K562 (cell line): ENCODE measurements around the gene AMN1. TPM values are rescaled to one million over a fixed set of nuclear protein-coding genes. Genes with fewer than 3 reads are reported as not detected.

Source experiments
- ATAC-seq: fragments of 200-7000 bp; cut with Tn5 transposase; 3 replicates; pipeline ENCODE4 v1.9.1; 2020; ENCODE audit warnings: moderate library complexity
- BruUV-seq: library from RNA; stranded (reverse); fragments of 400-500 nt; replicated peaks from 2 replicates; lab custom pipeline; 2021; lab: Mats Ljungman, UMichigan
- CTCF ChIA-PET: fragments of 300-600 bp; formaldehyde crosslinking; extraction: SDS; loops from one replicate; lab custom pipeline; 2021; ENCODE audit warnings: low intra/inter-chr PET ratio; lab: Yijun Ruan, JAX
- POLR2A ChIA-PET: fragments of 300-600, 350-650 bp; sonication (Branson Sonifier 250); formaldehyde crosslinking; extraction: SDS; loops from one replicate; lab custom pipeline; 2021; ENCODE audit warnings: antibody characterized with exemption, inconsistent platforms; lab: Yijun Ruan, JAX
- DNase-seq, 4 experiments: peaks; one replicate each; pipeline versions ENCODE4 v3.0.0 to v3.0.0-alpha.2; 2011 to 2018; ENCODE audit warnings: low spot score in 3 of 4, mixed read lengths in 3 of 4; ENCODE audit errors: extremely low read depth in 1 of 4
- FAIRE-seq: peaks from 2 replicates; lab custom pipeline; 2011; peaks lifted over from hg19 to GRCh38; lab: Jason Lieb, UNC
- H2AFZ ChIP-seq: 2 replicates; pipeline ENCODE4 v1.6.0; 2011; ENCODE audit warnings: low read depth, low read length, control low read depth, inconsistent platforms
- H3K27ac ChIP-seq: fragments of 200-600 bp; 3 replicates; pipeline ENCODE4 v1.8.0; 2011; ENCODE audit warnings: low read depth, mild to moderate bottlenecking, control low read depth, inconsistent platforms, low read length, moderate library complexity, mixed read lengths; ENCODE audit errors: extremely low read depth
- H3K27me3 ChIP-seq, 2 experiments: fragments of 300-600 bp in 1 of 2; 2 replicates in 1 of 2; 3 replicates in 1 of 2; pipeline versions ENCODE4 v1.6.0 to v1.8.0; 2011; ENCODE audit warnings: inconsistent platforms in 2 of 2, low read length in 2 of 2, mild to moderate bottlenecking in 1 of 2, mixed read lengths in 1 of 2, moderate library complexity in 1 of 2; ENCODE audit not compliant: control insufficient read depth in 2 of 2, insufficient read depth in 2 of 2
- H3K36me3 ChIP-seq: fragments of 300-600 bp; 3 replicates; pipeline ENCODE4 v1.8.0; 2011; ENCODE audit warnings: mild to moderate bottlenecking, low read length, inconsistent platforms; ENCODE audit not compliant: control insufficient read depth, insufficient read depth
- H3K4me1 ChIP-seq, 2 experiments: fragments of 200-600 bp in 1 of 2; replicated peaks in 1 of 2; 2 replicates in 1 of 2; 3 replicates in 1 of 2; pipeline versions ENCODE4 v1.5.1 to v1.8.0; 2011; ENCODE audit warnings: inconsistent platforms in 2 of 2, low read length in 2 of 2, mild to moderate bottlenecking in 1 of 2, mixed read lengths in 1 of 2, moderate library complexity in 1 of 2; ENCODE audit not compliant: control insufficient read depth in 2 of 2, insufficient read depth in 2 of 2
- H3K4me2 ChIP-seq: 2 replicates; pipeline ENCODE4 v1.6.1; 2011; ENCODE audit warnings: low read length, control low read depth, inconsistent platforms, mixed read lengths; ENCODE audit not compliant: insufficient read depth
- H3K4me3 ChIP-seq: fragments of 200-600 bp; sonication (generic), shearing (Covaris generic); 2 replicates; pipeline ENCODE4 v1.5.1; 2016; ENCODE audit warnings: control low read depth, inconsistent platforms
- H3K79me2 ChIP-seq: fragments of 200-600 bp; 3 replicates; pipeline ENCODE4 v1.8.0; 2011; ENCODE audit warnings: low read length, inconsistent platforms; ENCODE audit not compliant: control insufficient read depth, insufficient read depth
- H3K9ac ChIP-seq, 2 experiments: 2 replicates each; pipeline versions ENCODE4 v1.6.0 to v1.6.1; 2011; ENCODE audit warnings: low read depth in 2 of 2, low read length in 2 of 2, control low read depth in 1 of 2, inconsistent platforms in 1 of 2, mild to moderate bottlenecking in 1 of 2, mixed read lengths in 1 of 2; ENCODE audit not compliant: insufficient read depth in 1 of 2
- H3K9me1 ChIP-seq: one replicate; pipeline ENCODE4 v1.6.0; 2011; ENCODE audit warnings: inconsistent platforms, mild to moderate bottlenecking, low read length, moderate library complexity; ENCODE audit not compliant: control insufficient read depth, insufficient read depth
- H3K9me3 ChIP-seq: replicated peaks from 2 replicates; pipeline ENCODE4 v1.5.1; 2011; ENCODE audit warnings: low read depth, low read length, inconsistent platforms; ENCODE audit not compliant: control insufficient read depth, insufficient read depth
- H4K20me1 ChIP-seq: replicated peaks from 2 replicates; pipeline ENCODE4 v1.6.1; 2011; ENCODE audit warnings: low read length, inconsistent platforms, mixed read lengths; ENCODE audit not compliant: control insufficient read depth, insufficient read depth
- ARID1B ChIP-seq: fragments of 450-650 bp; IDR thresholded peaks from 2 replicates; pipeline ENCODE4 v1.6.1; 2016; ENCODE audit warnings: antibody characterized with exemption, mild to moderate bottlenecking, inconsistent platforms
- CBFA2T3 ChIP-seq: fragments of 450-650 bp; IDR thresholded peaks from 2 replicates; pipeline ENCODE4 v1.6.1; 2017
- KDM1A ChIP-seq, 2 experiments: fragments of 450-650 bp; IDR thresholded peaks; 2 replicates each; pipeline ENCODE4 v1.6.1; 2016; ENCODE audit warnings: mild to moderate bottlenecking in 2 of 2
- PHF8 ChIP-seq: fragments of 200-600 bp; sonication (generic); IDR thresholded peaks from 2 replicates; pipeline ENCODE4 v1.6.1; 2012; ENCODE audit warnings: mixed run types, mild to moderate bottlenecking, inconsistent platforms, low read length, moderate library complexity, borderline replicate concordance
- RCOR1 ChIP-seq, 2 experiments: IDR thresholded peaks; 2 replicates each; pipeline ENCODE4 v1.6.1; 2012; ENCODE audit warnings: low read depth in 2 of 2, low read length in 2 of 2, borderline replicate concordance in 1 of 2, improper control_type of control experiment in 1 of 2
- TEAD4 ChIP-seq, 2 experiments: sonication (generic) in 1 of 2; formaldehyde crosslinking in 1 of 2; IDR thresholded peaks; 2 replicates each; pipeline versions ENCODE4 v1.6.1 to v1.8.0; 2012 to 2022; ENCODE audit warnings: borderline replicate concordance in 1 of 2, inconsistent platforms in 1 of 2, low read length in 1 of 2, mild to moderate bottlenecking in 1 of 2, missing genetic modification reagents in 1 of 2
- ZBTB11 ChIP-seq, 3 experiments: fragments of 200-800 bp in 1 of 3; fragments of 250-450 bp in 1 of 3; fragments of 450-650 bp in 1 of 3; sonication (Bioruptor Pico) in 1 of 3; sonication (Bioruptor generic) in 1 of 3; formaldehyde crosslinking in 1 of 3; IDR thresholded peaks; 2 replicates each; pipeline versions ENCODE4 v1.6.1 to v1.8.0; 2016 to 2022; ENCODE audit warnings: mild to moderate bottlenecking in 2 of 3, missing genetic modification characterization in 2 of 3, missing compliant biosample characterization in 1 of 3, moderate library complexity in 1 of 3
- ZNF384 ChIP-seq: IDR thresholded peaks from 2 replicates; pipeline ENCODE4 v1.6.1; 2012; ENCODE audit warnings: low read depth, low read length, improper control_type of control experiment
- ZNF41 ChIP-seq: fragments of 250-450 bp; sonication (Bioruptor Pico); conservative IDR thresholded peaks from 2 replicates; pipeline ENCODE4 v1.4.0; 2020; ENCODE audit warnings: mild to moderate bottlenecking
- ZNF644 ChIP-seq: fragments of 200-800 bp; sonication (Bioruptor generic); IDR thresholded peaks from 2 replicates; pipeline ENCODE4 v1.6.1; 2016; ENCODE audit warnings: low read depth, missing genetic modification characterization, missing compliant biosample characterization
- WGBS: fragments of 100-300 bp; shearing (Covaris generic); methylation state at CpG from one replicate; pipeline ENCODE4 v1.1.6; 2016; ENCODE audit warnings: low coverage, mixed read lengths; ENCODE audit not compliant: insufficient coverage; ENCODE audit errors: missing lambda C conversion rate; 5-methylcytosine and 5-hydroxymethylcytosine counted together
- in situ Hi-C: fragments of 300-500 bp; cut with MboI; formaldehyde crosslinking; loops from 4 replicates; pipeline ENCODE4 v1.15.0; 2018; ENCODE audit warnings: inconsistent platforms, mixed read lengths
- intact Hi-C: fragments of 100-400 bp; cut with micrococcal nuclease; formaldehyde crosslinking; loops from 2 replicates; pipeline ENCODE4 v1.14.2; 2022
- polyA plus RNA-seq, 8 experiments: library from polyadenylated mRNA; depleted of rRNA in 4 of 8; stranded (reverse) in 5 of 8; unstranded in 3 of 8; fragments of >200 nt; fragmentation: Nextera tagmentation in 2 of 8; fragmentation: Illumina TruSeq in 1 of 8; extraction: Ambion mirVana in 2 of 8; extraction: Trizol in 1 of 8; gene quantifications; 2 replicates each; pipeline versions ENCODE4 v1.2.1 to v1.2.3, GENCODE V29; 2011 to 2014; ENCODE audit warnings: inconsistent platforms in 1 of 8, missing spikeins in 1 of 8
- total RNA-seq, 7 experiments: library from RNA; depleted of rRNA in 6 of 7; stranded (reverse); fragments of >200 nt in 6 of 7; fragmentation: Illumina TruSeq in 2 of 7; extraction: Trizol in 2 of 7; gene quantifications; 2 replicates each; pipeline versions ENCODE4 v1.2.1 to v1.2.3, GENCODE V29; 2011 to 2021; ENCODE audit warnings: low replicate concordance in 1 of 7
- TF ChIP-seq, protein P1 (sequence below): fragments of 250-450 bp; sonication (Bioruptor Pico); IDR thresholded peaks from 2 replicates; pipeline ENCODE4 v1.5.0; 2020; ENCODE audit warnings: mild to moderate bottlenecking, borderline replicate concordance
- TF ChIP-seq, protein P2 (sequence below): IDR thresholded peaks from 2 replicates; pipeline ENCODE4 v1.6.1; 2012; ENCODE audit warnings: low read depth, low read length, improper control_type of control experiment, borderline replicate concordance

AMN1 gene
- total and polyA plus RNA-seq, 9 of the 15 experiments (the other 6 are each of a cell fraction or from before 2014, with no cell fraction given): 5.2 to 27.6 (median 13.0) TPM

DNA sequence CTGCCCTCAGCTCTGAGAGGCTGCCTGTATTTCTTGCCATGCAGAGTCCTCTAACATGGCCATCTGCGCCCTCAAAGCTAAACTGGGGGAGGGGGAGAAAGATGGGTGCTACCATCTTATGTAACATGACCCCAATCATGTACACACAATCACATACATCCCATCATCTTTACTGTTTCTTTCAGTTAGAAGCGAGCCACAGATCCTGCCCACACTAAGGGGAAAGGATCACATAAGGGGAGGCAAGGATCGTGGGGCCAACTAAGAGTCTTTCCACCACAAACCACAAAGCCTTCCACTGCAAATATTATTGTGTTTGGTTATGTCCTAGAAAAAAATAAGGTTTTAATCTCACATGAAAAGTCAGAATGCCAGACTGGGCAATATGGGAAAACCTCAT, 11.8 kb upstream of the AMN1 start (continued):
- TF ChIP-seq ZNF644 (tag): no peak

DNA sequence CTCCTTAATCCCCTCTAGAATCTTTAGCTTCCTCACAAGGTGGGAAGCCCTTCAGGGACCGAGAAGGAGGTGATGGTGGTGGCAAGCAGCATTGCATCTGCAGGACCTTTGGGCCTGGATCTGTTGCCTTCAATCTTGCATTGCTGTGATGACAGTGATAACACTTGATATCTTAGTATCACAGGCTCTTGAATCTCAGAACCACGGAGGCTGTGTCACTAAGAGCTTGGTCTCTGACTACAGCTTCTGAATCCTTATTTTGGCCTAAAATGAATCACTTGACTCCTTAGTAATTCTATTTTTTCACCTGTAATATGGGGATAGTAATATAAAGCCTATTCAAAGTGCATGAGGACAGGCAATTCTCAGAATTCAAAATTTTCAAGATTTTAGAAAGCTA, 8.9 kb upstream of the AMN1 start:
- POLR2A ChIA-PET: interaction anchor here (1.1 to 2.4 kb wide), 2 partner anchors 9 to 12 kb away, joined by 4 to 9 read pairs; partner anchors contain the start of gene AMN1
- BruUV-seq: no TSS peak
- Histone ChIP-seq H4K20me1 (no peaks in the 10 kb centered on the region), H3K9ac (no peak overlapping the region; a peak in 1 of 4 replicates), H3K36me3 (no peaks in the 10 kb centered on the region), H3K4me2 (no peak overlapping the region)
- WGBS: 2% methylated on average over 2 of the region's 2 CpGs
- peak in 1 of 2 experiments; percentile 27; a peak in 1 of 4 replicates for TF ChIP-seq RCOR1 (IDR thresholded peaks at IDR 0.05; ENCODE audit: borderline replicate concordance in 1 of 2, low read depth in 2 of 2, low read length in 2 of 2)
- peak; percentile 37 to 52; a peak in 2 of 4 replicates for TF ChIP-seq KDM1A (IDR thresholded peaks at IDR 0.05)
- TF ChIP-seq PHF8: no peak
- TF ChIP-seq ZBTB11 (CRISPR knock-in tag; IDR thresholded peaks at IDR 0.05): no peak
- peak; percentile 34; the same call in 1 of the 2 replicates for TF ChIP-seq TEAD4 (IDR thresholded peaks at IDR 0.05; ENCODE audit: low read length)
- no peak for TF ChIP-seq TEAD4 (CRISPR knock-in tag; IDR thresholded peaks at IDR 0.05; ENCODE audit: borderline replicate concordance)
- peak; percentile 17; the same call in 1 of the 2 replicates for TF ChIP-seq ARID1B
- TF ChIP-seq ZNF384: no peak
- TF ChIP-seq, protein P1, sequence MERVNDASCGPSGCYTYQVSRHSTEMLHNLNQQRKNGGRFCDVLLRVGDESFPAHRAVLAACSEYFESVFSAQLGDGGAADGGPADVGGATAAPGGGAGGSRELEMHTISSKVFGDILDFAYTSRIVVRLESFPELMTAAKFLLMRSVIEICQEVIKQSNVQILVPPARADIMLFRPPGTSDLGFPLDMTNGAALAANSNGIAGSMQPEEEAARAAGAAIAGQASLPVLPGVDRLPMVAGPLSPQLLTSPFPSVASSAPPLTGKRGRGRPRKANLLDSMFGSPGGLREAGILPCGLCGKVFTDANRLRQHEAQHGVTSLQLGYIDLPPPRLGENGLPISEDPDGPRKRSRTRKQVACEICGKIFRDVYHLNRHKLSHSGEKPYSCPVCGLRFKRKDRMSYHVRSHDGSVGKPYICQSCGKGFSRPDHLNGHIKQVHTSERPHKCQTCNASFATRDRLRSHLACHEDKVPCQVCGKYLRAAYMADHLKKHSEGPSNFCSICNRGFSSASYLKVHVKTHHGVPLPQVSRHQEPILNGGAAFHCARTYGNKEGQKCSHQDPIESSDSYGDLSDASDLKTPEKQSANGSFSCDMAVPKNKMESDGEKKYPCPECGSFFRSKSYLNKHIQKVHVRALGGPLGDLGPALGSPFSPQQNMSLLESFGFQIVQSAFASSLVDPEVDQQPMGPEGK (CRISPR knock-in tag): no peak
- no peak for TF ChIP-seq ZNF41 (CRISPR knock-in tag)
- peak; percentile 64 for TF ChIP-seq CBFA2T3
- TF ChIP-seq, protein P2, sequence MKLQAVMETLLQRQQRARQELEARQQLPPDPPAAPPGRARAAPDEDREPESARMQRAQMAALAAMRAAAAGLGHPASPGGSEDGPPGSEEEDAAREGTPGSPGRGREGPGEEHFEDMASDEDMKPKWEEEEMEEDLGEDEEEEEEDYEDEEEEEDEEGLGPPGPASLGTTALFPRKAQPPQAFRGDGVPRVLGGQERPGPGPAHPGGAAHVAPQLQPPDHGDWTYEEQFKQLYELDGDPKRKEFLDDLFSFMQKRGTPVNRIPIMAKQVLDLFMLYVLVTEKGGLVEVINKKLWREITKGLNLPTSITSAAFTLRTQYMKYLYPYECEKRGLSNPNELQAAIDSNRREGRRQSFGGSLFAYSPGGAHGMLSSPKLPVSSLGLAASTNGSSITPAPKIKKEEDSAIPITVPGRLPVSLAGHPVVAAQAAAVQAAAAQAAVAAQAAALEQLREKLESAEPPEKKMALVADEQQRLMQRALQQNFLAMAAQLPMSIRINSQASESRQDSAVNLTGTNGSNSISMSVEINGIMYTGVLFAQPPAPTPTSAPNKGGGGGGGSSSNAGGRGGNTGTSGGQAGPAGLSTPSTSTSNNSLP: no peak
- TF ChIP-seq, all 486 proteins: peak for 5
- Histone ChIP-seq H3K4me1 (peaks cover 6 to 42% of the 10 kb centered on the region in 2 experiments; a peak in 4 of 5 replicates), H3K9me3 (no peaks in the 10 kb centered on the region), H3K4me3 (no peak overlapping the region), H3K27ac (no peak overlapping the region; the same call in 2 of the 3 replicates), H3K9me1 (no peaks in the 10 kb centered on the region), H3K27me3 (no peaks in the 10 kb centered on the region), H2AFZ (peak overlapping the region; percentile 65), H3K79me2 (no peaks in the 10 kb centered on the region)
- in situ Hi-C loops: no loop called here
- no peak for FAIRE-seq
- intact Hi-C loops: no loop called here
- peak; percentile 7 for ATAC-seq
- DNase-seq: peak in 1 of 4 experiments; percentile 43
- CTCF ChIA-PET: no interaction called here
